H1 (cell line): ENCODE measurements around the gene LARP1. TPM values are rescaled to one million over a fixed set of nuclear protein-coding genes. Genes with fewer than 3 reads are reported as not detected.

Source experiments
- CTCF ChIA-PET: fragments of 300-600 bp; sonication (Branson Sonifier 250); formaldehyde crosslinking; loops from one replicate; lab custom pipeline; 2021; ENCODE audit not compliant: partially characterized antibody; lab: Charles Lee
- POLR2A ChIA-PET: fragments of 300-600 bp; sonication (Branson Sonifier 250); formaldehyde crosslinking; loops from one replicate; lab custom pipeline; 2021; ENCODE audit warnings: inconsistent platforms; ENCODE audit not compliant: partially characterized antibody; lab: Charles Lee
- DNase-seq, 2 experiments: peaks; one replicate each; pipeline versions ENCODE4 v3.0.0 to v3.0.0-alpha.2; 2010 to 2022; ENCODE audit warnings: low spot score in 2 of 2, low read depth in 1 of 2, mixed read lengths in 1 of 2
- FAIRE-seq: peaks from 2 replicates; lab custom pipeline; 2011; peaks lifted over from hg19 to GRCh38; lab: Jason Lieb, UNC
- H2AFZ ChIP-seq: 2 replicates; pipeline ENCODE4 v1.8.1; 2012; ENCODE audit warnings: low read length, inconsistent platforms
- H2AK5ac ChIP-seq: 2 replicates; pipeline ENCODE4 v1.6.1; 2013; ENCODE audit warnings: low read depth, low read length
- H2BK120ac ChIP-seq: replicated peaks from 2 replicates; pipeline ENCODE3; 2013; ENCODE audit warnings: low read depth, low read length, inconsistent platforms
- H2BK12ac ChIP-seq: 2 replicates; pipeline ENCODE4 v1.6.1; 2013; ENCODE audit warnings: low read depth, low read length
- H2BK15ac ChIP-seq: 2 replicates; pipeline ENCODE4 v1.6.1; 2013; ENCODE audit warnings: low read length
- H2BK20ac ChIP-seq: 2 replicates; pipeline ENCODE4 v1.6.1; 2013; ENCODE audit warnings: low read length
- H2BK5ac ChIP-seq: 2 replicates; pipeline ENCODE4 v1.6.1; 2013; ENCODE audit warnings: low read depth, low read length
- H3K14ac ChIP-seq: 2 replicates; pipeline ENCODE4 v1.6.1; 2013; ENCODE audit warnings: inconsistent platforms; ENCODE audit not compliant: insufficient read length
- H3K18ac ChIP-seq: 2 replicates; pipeline ENCODE4 v1.6.1; 2013; ENCODE audit warnings: low read length; ENCODE audit errors: extremely low read depth
- H3K23ac ChIP-seq: 2 replicates; pipeline ENCODE4 v1.6.1; 2013; ENCODE audit warnings: inconsistent platforms; ENCODE audit not compliant: insufficient read length
- H3K23me2 ChIP-seq: 2 replicates; pipeline ENCODE4 v1.6.1; 2013; ENCODE audit warnings: low read depth, low read length
- H3K27ac ChIP-seq: 2 replicates; pipeline ENCODE4 v1.6.1; 2011; ENCODE audit warnings: low read depth, low read length, inconsistent platforms
- H3K27me3 ChIP-seq, 4 experiments: replicated peaks in 1 of 4; 1 replicate in 1 of 4; 2 replicates in 3 of 4; pipeline versions ENCODE4 v1.6.1 to v1.8.1; 2011 to 2013; ENCODE audit warnings: low read length in 3 of 4, mild to moderate bottlenecking in 3 of 4, inconsistent platforms in 2 of 4, mixed read lengths in 2 of 4, moderate library complexity in 1 of 4; ENCODE audit not compliant: control insufficient read depth in 3 of 4, insufficient read depth in 3 of 4; ENCODE audit errors: extremely low read depth in 1 of 4
- H3K36me3 ChIP-seq, 4 experiments: 2 replicates each; pipeline versions ENCODE4 v1.6.1 to v1.8.1; 2011 to 2013; ENCODE audit warnings: mild to moderate bottlenecking in 4 of 4, low read length in 3 of 4, moderate library complexity in 2 of 4, control low read depth in 1 of 4, inconsistent platforms in 1 of 4; ENCODE audit not compliant: insufficient read depth in 4 of 4, control insufficient read depth in 2 of 4
- H3K4ac ChIP-seq: replicated peaks from 2 replicates; pipeline ENCODE3; 2013; ENCODE audit warnings: low read length, low read depth, mixed read lengths, inconsistent platforms; ENCODE audit not compliant: insufficient read length
- H3K4me1 ChIP-seq, 4 experiments: replicated peaks in 1 of 4; 1 replicate in 1 of 4; 2 replicates in 3 of 4; pipeline versions ENCODE4 v1.6.1 to v1.8.1; 2011 to 2013; ENCODE audit warnings: low read length in 3 of 4, inconsistent platforms in 2 of 4, mixed read lengths in 1 of 4; ENCODE audit not compliant: insufficient read depth in 4 of 4, control insufficient read depth in 3 of 4
- H3K4me2 ChIP-seq, 2 experiments: 2 replicates each; pipeline versions ENCODE4 v1.6.1 to v1.8.1; 2011 to 2013; ENCODE audit warnings: low read depth in 2 of 2, low read length in 2 of 2, control low read depth in 1 of 2, inconsistent platforms in 1 of 2, mild to moderate bottlenecking in 1 of 2; ENCODE audit not compliant: insufficient read depth in 1 of 2
- H3K4me3 ChIP-seq, 4 experiments: fragments of 200-600, 300-600 bp in 1 of 4; sonication (generic), shearing (Covaris generic), sonication (Bioruptor Twin) in 1 of 4; 2 replicates each; pipeline versions ENCODE4 v1.5.1 to v1.8.1; 2011 to 2016; ENCODE audit warnings: low read length in 4 of 4, low read depth in 3 of 4, control low read depth in 2 of 4, inconsistent platforms in 2 of 4, mild to moderate bottlenecking in 2 of 4, mixed read lengths in 1 of 4, moderate library complexity in 1 of 4; ENCODE audit not compliant: insufficient read depth in 2 of 4; ENCODE audit errors: extremely low read depth in 1 of 4
- H3K56ac ChIP-seq: replicated peaks from 2 replicates; pipeline ENCODE3; 2013; ENCODE audit warnings: low read depth, mild to moderate bottlenecking, mixed read lengths, low read length, inconsistent platforms; ENCODE audit not compliant: insufficient read length
- H3K79me1 ChIP-seq: 2 replicates; pipeline ENCODE4 v1.6.1; 2013; ENCODE audit warnings: low read depth, low read length, control low read depth
- H3K79me2 ChIP-seq, 2 experiments: 2 replicates each; pipeline versions ENCODE4 v1.6.1 to v1.8.1; 2012 to 2013; ENCODE audit warnings: low read length in 2 of 2, mild to moderate bottlenecking in 2 of 2, inconsistent platforms in 1 of 2; ENCODE audit not compliant: insufficient read depth in 2 of 2, control insufficient read depth in 1 of 2
- H3K9ac ChIP-seq, 4 experiments: replicated peaks in 1 of 4; 1 replicate in 1 of 4; 2 replicates in 3 of 4; pipeline versions ENCODE4 v1.6.1 to v1.8.1; 2011 to 2013; ENCODE audit warnings: low read depth in 3 of 4, low read length in 3 of 4, control low read depth in 2 of 4, mild to moderate bottlenecking in 2 of 4, moderate library complexity in 2 of 4, inconsistent platforms in 1 of 4; ENCODE audit errors: extremely low read depth in 1 of 4
- H3K9me3 ChIP-seq, 2 experiments: 2 replicates each; pipeline versions ENCODE4 v1.6.1 to v1.8.1; 2012 to 2013; ENCODE audit warnings: mild to moderate bottlenecking in 2 of 2, moderate library complexity in 2 of 2, control low read depth in 1 of 2, inconsistent platforms in 1 of 2, low read depth in 1 of 2, low read length in 1 of 2, mixed read lengths in 1 of 2; ENCODE audit not compliant: insufficient read depth in 2 of 2
- H4K20me1 ChIP-seq, 2 experiments: replicated peaks in 1 of 2; 2 replicates each; pipeline versions ENCODE3 to v1.8.1; 2011 to 2013; ENCODE audit warnings: inconsistent platforms in 2 of 2, low read length in 2 of 2, mild to moderate bottlenecking in 1 of 2; ENCODE audit not compliant: insufficient read depth in 2 of 2, control insufficient read depth in 1 of 2
- H4K5ac ChIP-seq: 2 replicates; pipeline ENCODE4 v1.6.1; 2013; ENCODE audit warnings: low read length, low read depth, mixed read lengths, inconsistent platforms; ENCODE audit not compliant: insufficient read length
- H4K8ac ChIP-seq: 2 replicates; pipeline ENCODE4 v1.8.0; 2013; ENCODE audit warnings: mild to moderate bottlenecking, moderate library complexity, low read length, inconsistent platforms; ENCODE audit not compliant: insufficient read depth; ENCODE audit errors: extremely low read depth
- H4K91ac ChIP-seq: replicated peaks from 2 replicates; pipeline ENCODE3; 2013; ENCODE audit warnings: low read length, mixed read lengths, inconsistent platforms; ENCODE audit not compliant: insufficient read length
- ASH2L ChIP-seq: fragments of 200-600, 300-600 bp; sonication (generic); IDR thresholded peaks from one replicate; pipeline ENCODE4 v1.7.1; 2017; ENCODE audit warnings: low read length
- BCL11A ChIP-seq, 2 experiments: IDR thresholded peaks; one replicate each; pipeline ENCODE4 v1.6.1; 2011; ENCODE audit warnings: low read depth in 2 of 2, low read length in 2 of 2, mild to moderate bottlenecking in 2 of 2
- CTBP2 ChIP-seq: IDR thresholded peaks from 2 replicates; pipeline ENCODE4 v1.7.0; 2011; ENCODE audit warnings: borderline replicate concordance, mild to moderate bottlenecking, moderate library complexity, mixed read lengths, low read length; ENCODE audit not compliant: insufficient read depth, insufficient read length
- PHF8 ChIP-seq: fragments of 200-600 bp; sonication (generic); conservative IDR thresholded peaks from 2 replicates; pipeline ENCODE4 v1.7.1; 2012; ENCODE audit warnings: low read depth, mild to moderate bottlenecking, inconsistent platforms, low read length, moderate library complexity
- RNF2 ChIP-seq: fragments of 200-900, 300-1000 bp; sonication (generic); IDR thresholded peaks from 2 replicates; pipeline ENCODE4 v1.7.1; 2016; ENCODE audit warnings: borderline replicate concordance, low read depth, mild to moderate bottlenecking, antibody characterized with exemption, low read length; ENCODE audit not compliant: poor library complexity, severe bottlenecking; ENCODE audit errors: missing control alignments
- WGBS, 2 experiments: shearing (Covaris generic) in 1 of 2; methylation state at CpG; one replicate each; pipeline versions ENCODE4 v1.1.6 to v1.1.7; 2013 to 2015; ENCODE audit warnings: low lambda C conversion rate in 2 of 2, mixed read lengths in 2 of 2, inconsistent platforms in 1 of 2, low coverage in 1 of 2, missing lambda C conversion rate in 1 of 2; ENCODE audit not compliant: insufficient replicate concordance in 2 of 2, insufficient coverage in 1 of 2, insufficient read length in 1 of 2; ENCODE audit errors: extremely low coverage in 1 of 2, missing lambda C conversion rate in 1 of 2; 5-methylcytosine and 5-hydroxymethylcytosine counted together
- polyA plus RNA-seq, 7 experiments: library from polyadenylated mRNA; depleted of rRNA in 3 of 7; stranded (reverse) in 5 of 7; unstranded in 2 of 7; fragments of >200 nt in 5 of 7; fragments of 200-250 nt in 2 of 7; gene quantifications; 1 replicate in 5 of 7; 2 replicates in 1 of 7; 4 replicates in 1 of 7; pipeline versions ENCODE4 v1.2.1 to v1.2.3, GENCODE V29; 2011 to 2013; ENCODE audit warnings: missing spikeins in 2 of 7, mixed read lengths in 2 of 7
- total RNA-seq: library from RNA; stranded (reverse); fragmentation: NEBNext Ultra II Directional; extraction: Animal tissue kit (Norgen Biotek cat#: 25700); gene quantifications from 2 replicates; pipeline ENCODE4 v1.2.1, GENCODE V29; 2021

LARP1 gene
- total and polyA plus RNA-seq, 2 of the 8 experiments (the other 6 are each of a cell fraction or from before 2014, with no cell fraction given): 106 to 422 TPM

DNA sequence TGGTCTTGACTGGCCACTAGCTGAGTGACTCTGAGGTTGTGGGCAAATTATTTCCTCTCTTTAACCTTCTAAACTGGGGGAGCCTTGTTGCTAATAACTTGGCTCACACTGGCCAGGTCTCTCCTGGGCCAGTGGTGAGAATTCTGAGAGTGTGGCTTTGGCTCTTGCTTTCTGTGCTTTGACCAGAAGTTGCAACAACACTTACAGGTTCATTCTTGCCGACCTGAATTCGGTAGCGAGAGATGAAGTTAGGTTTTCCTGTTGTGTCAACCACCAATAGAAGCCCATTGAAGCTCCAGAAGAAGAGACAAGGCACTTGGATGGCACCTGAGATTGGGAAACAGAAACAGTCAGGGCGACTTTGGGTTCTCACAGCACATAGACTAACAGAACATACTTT, 75.4 kb downstream of the LARP1 start:
- H2BK15ac ChIP-seq: no peak overlapping the region
- H3K4ac ChIP-seq: no peak overlapping the region
- WGBS, 2 experiments: 89% methylated on average over 4 of the region's 4 CpGs; no CpG with 5 or more reads in 1 of the 2 experiments
- H4K91ac ChIP-seq: no peak overlapping the region
- no peak overlapping the region for H2BK20ac ChIP-seq
- no peak overlapping the region for H3K14ac ChIP-seq
- FAIRE-seq: no peak
- TF ChIP-seq PHF8: no peak
- TF ChIP-seq RNF2: no peak
- TF ChIP-seq BCL11A (IDR thresholded peaks at IDR 0.05; ENCODE audit: low read depth in 2 of 2, low read length in 2 of 2): no peak
- no peak for TF ChIP-seq CTBP2
- TF ChIP-seq ASH2L: no peak
- TF ChIP-seq, all 59 proteins: peak for 0
- no peak overlapping the region for H3K9ac ChIP-seq
- POLR2A ChIA-PET: interaction anchor here (2.8 kb wide), 1 partner anchor 10 kb away, joined by 7 read pairs; no protein-coding TSS in a partner anchor
- H3K23me2 ChIP-seq: no peaks in the 10 kb centered on the region
- no peak overlapping the region for H2BK12ac ChIP-seq
- H2AFZ ChIP-seq: no peak overlapping the region
- no peaks in the 10 kb centered on the region for H3K79me1 ChIP-seq
- H3K56ac ChIP-seq: no peak overlapping the region
- no peak overlapping the region for H3K4me2 ChIP-seq
- no peak overlapping the region for H2BK120ac ChIP-seq
- CTCF ChIA-PET: interaction anchor here (1.1 to 1.2 kb wide), 2 partner anchors 14 to 38 kb away, joined by 3 to 4 read pairs; no protein-coding TSS in a partner anchor
- no peak overlapping the region for H4K5ac ChIP-seq
- no peak overlapping the region for H3K23ac ChIP-seq
- DNase-seq: no peak
- no peaks in the 10 kb centered on the region for H3K27me3 ChIP-seq
- H3K79me2 ChIP-seq: no peaks in the 10 kb centered on the region
- H3K4me3 ChIP-seq: no peak overlapping the region
- peaks cover 0 to 3% of the 10 kb centered on the region in 2 experiments for H4K20me1 ChIP-seq
- no peak overlapping the region for H3K18ac ChIP-seq
- H2BK5ac ChIP-seq: no peak overlapping the region
- H3K9me3 ChIP-seq: no peaks in the 10 kb centered on the region
- no peak overlapping the region for H3K27ac ChIP-seq
- H3K36me3 ChIP-seq: peaks cover 0 to 17% (median 10%) of the 10 kb centered on the region in 4 experiments; a peak in 7 of 8 replicates
- H2AK5ac ChIP-seq: no peak overlapping the region
- H3K4me1 ChIP-seq: peaks cover 0 to 3% (median 0%) of the 10 kb centered on the region in 4 experiments; a peak in 2 of 7 replicates
- H4K8ac ChIP-seq: no peak overlapping the region
